Cerebellar nuclear complex (tissue), 1 donor: ENCODE data around the gene IFNAR1.
A peak's percentile ranks its signal among the peaks of the same experiment; 100 is the strongest.
"Not testable (repeated sequence)": the region's sequence is repeated elsewhere in the genome, so short reads cannot be mapped to it uniquely, and the experiment has no call there.

ENCODE experiments used
- DNase-seq, 2 experiments: peaks; one replicate each; lab custom pipeline; 2025; lab: John Stamatoyannopoulos, UW

Gene IFNAR1

DNA sequence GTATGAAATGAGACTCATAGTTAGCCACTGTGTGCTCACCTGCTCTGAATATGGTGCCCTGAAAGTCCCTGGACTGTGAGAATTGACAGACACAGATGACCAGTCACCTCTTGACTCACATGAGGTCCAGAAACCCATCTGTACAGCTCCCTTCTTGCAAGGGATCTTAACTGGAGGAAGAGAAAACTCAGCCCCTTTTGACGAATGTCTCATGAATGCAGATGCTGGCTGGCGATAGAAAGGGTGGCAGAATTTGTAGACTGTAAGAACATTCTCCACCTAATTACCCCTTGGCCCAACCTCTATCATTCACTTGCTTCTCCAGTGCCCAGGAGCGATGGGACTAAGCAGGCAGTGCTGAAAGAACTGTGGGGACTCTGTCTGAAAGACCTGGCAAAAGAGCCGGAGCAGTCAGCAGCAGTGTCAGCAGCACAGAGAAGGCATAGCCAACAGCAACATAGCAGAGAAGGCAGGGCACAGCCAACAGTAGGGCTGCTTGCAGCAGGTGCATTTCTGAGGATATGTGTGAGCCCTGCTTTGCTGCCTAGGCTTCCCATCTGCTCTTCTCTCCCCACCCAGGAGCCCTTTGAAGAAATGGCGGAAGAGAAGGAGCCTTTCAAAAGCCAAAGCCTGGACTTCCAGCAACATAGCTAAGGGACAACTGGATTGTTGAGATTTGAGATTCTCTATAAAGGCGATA lies 52.6 kb downstream of the IFNAR1 start:
- no peak for DNase-seq

DNA sequence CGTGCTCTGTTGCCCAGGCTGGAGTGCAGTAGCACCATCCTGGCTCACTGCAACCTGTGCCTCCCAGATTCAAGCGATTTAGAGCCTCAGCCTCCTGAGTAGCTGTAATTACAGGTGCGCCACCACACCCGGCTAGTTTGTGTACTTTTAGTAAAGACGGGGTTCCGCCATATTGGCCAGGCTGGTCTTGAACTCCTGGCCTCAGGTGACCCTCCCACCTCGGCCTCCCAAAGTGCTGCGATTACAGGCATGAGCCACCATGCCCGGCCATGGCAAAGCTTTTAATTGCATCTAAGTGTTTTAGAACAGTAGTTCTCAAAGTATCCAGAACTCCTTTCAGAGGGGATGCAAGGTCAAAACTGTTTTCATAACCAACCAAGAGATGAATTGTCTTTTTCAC lies 53.3 kb downstream of the IFNAR1 start:
- DNase-seq, result no peak

- not testable (repeated sequence) for DNase-seq
Observed at GRCh38 chr21:33379934-33380333, 55.2 kb downstream of the IFNAR1 start.

- DNase-seq, result peak in 1 of 2 experiments; percentile 18
Observed at GRCh38 chr21:33380483-33380998, 55.8 kb downstream of the IFNAR1 start.

DNA sequence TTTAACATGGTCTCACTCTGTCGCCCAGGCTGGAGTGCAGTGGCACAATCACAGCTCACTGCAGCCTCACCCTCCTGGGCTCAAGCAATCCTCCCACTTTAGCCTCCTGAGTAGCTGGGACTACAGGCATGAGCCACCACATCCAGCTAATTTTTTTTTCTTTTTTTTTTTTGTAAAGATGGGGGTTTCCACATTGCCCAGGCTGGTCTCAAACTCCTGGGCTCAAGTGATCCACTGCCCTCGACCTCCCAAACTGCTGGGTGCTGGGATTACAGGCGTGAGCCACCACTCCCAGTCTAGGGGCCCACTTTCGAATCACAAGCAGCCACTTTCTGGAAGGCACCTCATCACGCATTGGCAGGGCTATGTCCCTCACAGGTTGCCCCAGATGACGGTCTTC lies 56.6 kb downstream of the IFNAR1 start:
- not testable (repeated sequence) for DNase-seq

DNA sequence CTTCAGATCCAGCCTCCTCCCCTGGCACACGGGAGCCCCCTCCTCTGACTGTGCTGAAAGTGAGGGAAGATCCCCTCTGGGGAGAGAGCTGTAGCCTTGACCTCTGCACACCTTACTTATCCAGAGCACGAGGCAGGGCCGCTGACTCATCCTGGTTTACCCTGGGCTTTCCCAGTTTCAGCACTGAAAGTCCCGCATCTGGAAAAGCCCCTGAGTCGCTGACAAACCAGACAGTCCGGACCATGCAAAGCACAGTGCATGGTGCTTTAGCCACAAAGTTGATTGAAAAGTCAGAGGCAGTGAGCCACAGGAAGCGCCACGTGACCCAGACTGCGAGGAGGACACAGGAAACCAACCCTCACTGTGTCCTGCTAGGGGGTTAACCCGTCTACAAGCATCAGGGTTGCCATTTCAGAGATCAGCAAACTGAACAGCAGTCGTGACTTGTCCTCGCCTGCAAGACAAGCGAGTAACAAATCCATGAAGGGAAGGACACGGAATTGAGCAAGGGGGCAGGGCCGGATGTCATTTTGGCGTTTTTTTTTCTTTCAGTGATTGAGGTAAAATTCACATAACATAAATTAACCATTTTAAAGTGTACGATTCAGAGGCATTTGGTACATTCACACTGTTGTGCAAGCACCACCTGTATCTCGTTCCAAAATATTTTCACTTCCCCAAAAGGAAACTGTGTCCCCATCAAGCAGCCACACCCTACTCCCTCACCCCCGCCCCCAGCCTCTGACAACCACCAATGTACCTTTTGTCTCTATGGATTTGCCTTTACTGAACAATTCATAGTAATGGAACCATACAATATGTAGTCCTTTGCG lies 58.5 kb downstream of the IFNAR1 start:
- DNase-seq, result no peak

- DNase-seq, result no peak
Observed at GRCh38 chr21:33384841-33385331, 60.1 kb downstream of the IFNAR1 start.

DNA sequence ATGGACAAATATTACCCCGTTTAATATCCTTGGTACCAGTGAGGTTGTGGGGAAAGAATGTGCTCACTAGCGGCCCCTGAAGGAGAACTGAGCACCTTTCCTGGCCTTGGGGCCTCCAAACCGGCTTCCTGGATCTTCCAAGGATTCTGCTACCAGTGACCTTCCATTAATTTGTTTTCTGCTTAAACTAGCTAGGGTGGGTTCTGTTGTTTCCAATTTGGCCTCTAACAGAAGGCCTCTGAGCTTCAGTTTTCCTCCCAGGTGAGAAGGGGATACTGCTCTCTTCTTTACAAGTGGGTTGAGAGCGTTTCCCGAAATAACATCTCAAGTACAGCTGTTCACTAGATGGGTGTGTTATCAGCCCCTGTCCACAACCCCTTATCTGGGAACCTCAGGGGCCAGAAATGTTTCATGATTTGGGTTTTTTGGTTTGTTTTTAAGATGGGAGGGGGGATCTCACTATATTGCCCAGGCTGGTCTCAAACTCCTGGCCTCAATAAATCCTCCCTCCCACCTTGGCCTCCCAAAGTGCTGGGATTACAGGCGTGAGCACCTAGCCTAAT lies 61.5 kb downstream of the IFNAR1 start:
- no peak for DNase-seq

GRCh38 chr21:33387294-33387693 lies 62.5 kb downstream of the IFNAR1 start:
- DNase-seq, result no peak

DNA sequence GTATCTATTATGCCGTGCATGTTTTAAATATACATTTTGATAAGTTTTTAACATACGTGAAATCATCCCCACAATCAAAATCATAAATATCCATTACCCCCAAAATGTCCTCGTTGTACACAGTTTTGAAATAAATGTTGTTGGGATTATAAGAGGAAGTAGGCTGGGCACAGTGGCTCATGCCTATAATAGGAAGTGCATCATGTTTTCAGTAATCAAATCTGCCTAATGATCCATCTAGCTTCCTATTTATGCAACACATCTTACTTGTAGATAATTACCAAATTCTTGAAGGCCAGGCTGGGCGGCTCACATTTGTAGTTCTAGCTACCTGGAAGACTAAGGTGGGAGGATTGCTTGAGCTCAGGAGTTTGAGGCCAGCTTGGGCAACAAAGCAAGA lies 63.4 kb downstream of the IFNAR1 start:
- DNase-seq, result no peak

GRCh38 chr21:33390479-33390878 lies 65.7 kb downstream of the IFNAR1 start:
- DNase-seq, result no peak

DNA sequence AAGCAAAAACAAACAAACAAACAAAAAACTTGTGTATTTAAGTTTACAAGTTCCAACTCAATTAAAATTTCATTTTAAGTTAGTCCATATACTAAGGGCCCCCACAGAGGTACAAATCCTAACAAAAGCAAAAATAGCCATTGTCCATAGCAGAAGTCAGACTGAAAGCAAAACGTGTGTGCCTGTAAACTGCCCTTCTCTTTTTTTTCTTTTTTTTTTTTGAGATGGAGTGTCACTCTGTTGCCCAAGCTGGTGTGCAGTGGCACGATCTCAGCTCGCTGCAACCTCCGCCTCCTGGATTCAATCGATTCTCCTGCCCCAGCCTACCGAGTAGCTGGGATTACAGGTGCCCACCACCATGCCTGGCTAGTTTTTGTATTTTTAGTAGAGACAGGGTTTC lies 66.9 kb downstream of the IFNAR1 start:
- no peak for DNase-seq

GRCh38 chr21:33392284-33392985 lies 67.7 kb downstream of the IFNAR1 start:
- no peak for DNase-seq

DNA sequence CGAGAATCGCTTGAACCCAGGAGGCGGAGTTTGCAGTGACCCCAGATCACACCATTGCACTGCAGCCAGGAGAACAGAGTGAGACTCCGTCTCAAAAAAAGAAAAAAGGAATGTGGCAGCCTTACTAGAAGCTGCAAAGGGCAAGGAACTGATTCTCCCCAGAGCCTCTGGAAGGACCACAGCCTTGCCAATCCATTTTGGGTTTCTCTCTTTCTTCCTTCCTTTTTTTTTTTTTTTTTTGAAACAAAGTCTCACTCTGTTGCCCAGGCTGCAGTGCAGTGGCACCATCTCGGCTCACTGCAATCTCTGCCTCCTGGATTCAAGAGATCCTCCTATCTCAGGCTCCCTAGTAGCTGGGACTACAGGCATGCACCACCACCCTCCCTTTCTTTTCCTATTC lies 68.6 kb downstream of the IFNAR1 start:
- no peak for DNase-seq

GRCh38 chr21:33394260-33394659 lies 69.5 kb downstream of the IFNAR1 start:
- DNase-seq, result no peak

DNA sequence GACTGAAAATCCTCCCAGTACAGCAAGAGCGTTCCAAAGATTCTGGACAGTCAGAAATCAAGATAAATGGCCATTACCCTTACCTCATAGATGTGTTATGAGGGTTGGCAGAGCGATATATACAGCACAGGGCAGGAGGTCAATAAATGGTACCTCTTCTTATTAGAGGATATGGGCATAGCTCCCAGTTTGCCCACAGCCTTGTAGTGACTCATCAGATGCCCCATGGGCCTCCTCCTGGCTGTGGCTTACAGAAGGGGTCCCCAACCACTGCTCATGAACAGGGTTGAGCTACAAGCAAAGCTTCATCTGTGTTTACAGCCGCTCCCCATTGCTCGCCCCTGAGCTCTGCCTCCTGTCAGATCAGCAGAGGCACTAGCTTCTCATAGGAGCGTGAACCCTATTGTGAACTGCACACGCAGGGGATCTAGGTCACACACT lies 71.1 kb downstream of the IFNAR1 start:
- no peak for DNase-seq

DNA sequence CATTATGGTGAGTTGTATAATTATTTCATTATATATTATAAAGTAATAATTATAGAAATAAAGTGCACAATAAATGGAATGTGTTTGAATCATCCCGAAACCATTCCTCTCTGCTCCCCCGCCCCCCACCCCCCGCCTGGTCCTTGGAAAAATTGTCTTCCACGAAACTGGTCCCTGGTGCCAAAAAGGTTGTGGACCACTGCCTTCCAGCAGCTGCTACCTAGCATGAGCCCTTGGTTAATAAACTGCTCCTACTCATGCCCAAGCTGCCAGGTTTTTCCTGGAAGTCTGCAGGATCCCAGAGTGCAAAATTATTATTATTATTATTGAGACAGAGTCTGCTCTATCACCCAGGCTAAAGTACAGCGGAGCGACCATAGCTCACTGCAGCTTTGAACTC lies 71.7 kb downstream of the IFNAR1 start:
- DNase-seq, result no peak

GRCh38 chr21:33396951-33397350 lies 72.2 kb downstream of the IFNAR1 start:
- no peak for DNase-seq

DNA sequence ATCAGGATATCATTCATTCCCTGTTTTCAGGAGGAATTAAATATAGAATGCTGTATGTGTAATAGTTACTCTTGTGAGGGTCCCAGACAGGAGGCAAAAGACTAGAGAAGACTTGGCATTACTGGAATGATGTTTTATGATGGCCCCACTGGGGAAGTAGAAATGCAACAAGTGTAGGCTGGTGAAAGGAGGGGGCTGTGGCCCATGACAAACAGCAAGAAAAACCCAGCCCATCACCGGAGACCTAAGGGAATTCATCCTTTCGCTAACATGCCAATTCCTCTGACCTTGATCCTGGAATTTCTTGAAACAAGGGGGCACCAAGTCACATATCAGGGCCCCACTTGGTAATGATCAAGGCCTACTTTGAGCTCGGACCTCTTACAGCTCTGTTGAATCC lies 72.9 kb downstream of the IFNAR1 start:
- no peak for DNase-seq

DNA sequence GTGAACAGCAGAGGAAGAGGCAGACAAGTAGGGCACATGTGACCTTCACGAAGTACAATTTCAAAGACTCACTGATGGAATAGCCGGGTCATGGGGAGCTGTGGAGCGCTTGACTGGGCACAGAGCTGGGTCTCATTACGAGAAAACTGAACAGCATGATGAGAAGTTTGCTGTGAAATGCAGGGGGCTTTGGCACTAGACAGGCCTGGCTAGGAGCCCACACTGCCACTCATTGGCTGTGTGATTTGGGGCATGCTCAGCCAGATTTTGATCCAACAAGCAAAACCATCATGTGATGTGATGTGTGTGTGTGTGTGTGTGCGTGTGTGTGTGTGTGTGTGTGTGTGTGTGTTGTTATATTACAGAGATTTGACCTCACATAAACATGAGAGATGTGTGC lies 73.6 kb downstream of the IFNAR1 start:
- no peak for DNase-seq

DNA sequence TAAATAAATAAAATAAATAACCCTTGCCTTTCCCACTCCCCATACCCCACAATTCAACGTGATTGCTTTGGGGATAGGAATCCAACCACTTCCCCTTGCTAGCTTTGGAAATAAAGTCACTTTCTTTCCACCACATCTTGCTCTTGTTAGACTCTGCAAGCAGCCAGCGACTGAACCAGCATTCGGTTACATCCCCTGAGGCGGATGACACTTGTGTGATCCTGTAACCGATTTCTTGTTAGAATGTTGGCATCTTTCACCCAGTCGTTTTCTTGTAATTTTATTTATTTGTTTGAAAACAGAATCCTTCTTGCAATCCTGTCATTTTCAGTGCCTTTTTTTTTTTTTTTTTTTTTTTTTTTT lies 76.8 kb downstream of the IFNAR1 start:
- DNase-seq, result no peak
